DND-41 (cell line): ENCODE data around the gene DENND1C.

Experiments
- CTCF ChIP-seq: IDR thresholded peaks from 2 replicates; pipeline ENCODE4 v1.5.1; 2012; ENCODE audit warnings: borderline replicate concordance, low read length, moderate library complexity, mild to moderate bottlenecking; ENCODE audit not compliant: poor library complexity, severe bottlenecking; ENCODE audit errors: extremely low read depth
- EZH2 ChIP-seq: IDR thresholded peaks from 3 replicates; pipeline ENCODE4 v1.6.1; 2012; ENCODE audit warnings: borderline replicate concordance, low read depth, mild to moderate bottlenecking, moderate library complexity, low read length, inconsistent platforms; ENCODE audit not compliant: severe bottlenecking

- TF ChIP-seq CTCF (no peak), EZH2 (no peak)
Measured at GRCh38 chr19:6476155-6476895, 5.3 kb downstream of the DENND1C start.
